ENCODE measurements around the gene FGF21. TPM values are rescaled to one million over a fixed set of nuclear protein-coding genes. Genes with fewer than 3 reads are reported as not detected.

Gene FGF21
- total and polyA plus RNA-seq, 2 donors (not counting 3 experiments of a cell fraction or from before 2014, with no cell fraction given), result not detected

DNA sequence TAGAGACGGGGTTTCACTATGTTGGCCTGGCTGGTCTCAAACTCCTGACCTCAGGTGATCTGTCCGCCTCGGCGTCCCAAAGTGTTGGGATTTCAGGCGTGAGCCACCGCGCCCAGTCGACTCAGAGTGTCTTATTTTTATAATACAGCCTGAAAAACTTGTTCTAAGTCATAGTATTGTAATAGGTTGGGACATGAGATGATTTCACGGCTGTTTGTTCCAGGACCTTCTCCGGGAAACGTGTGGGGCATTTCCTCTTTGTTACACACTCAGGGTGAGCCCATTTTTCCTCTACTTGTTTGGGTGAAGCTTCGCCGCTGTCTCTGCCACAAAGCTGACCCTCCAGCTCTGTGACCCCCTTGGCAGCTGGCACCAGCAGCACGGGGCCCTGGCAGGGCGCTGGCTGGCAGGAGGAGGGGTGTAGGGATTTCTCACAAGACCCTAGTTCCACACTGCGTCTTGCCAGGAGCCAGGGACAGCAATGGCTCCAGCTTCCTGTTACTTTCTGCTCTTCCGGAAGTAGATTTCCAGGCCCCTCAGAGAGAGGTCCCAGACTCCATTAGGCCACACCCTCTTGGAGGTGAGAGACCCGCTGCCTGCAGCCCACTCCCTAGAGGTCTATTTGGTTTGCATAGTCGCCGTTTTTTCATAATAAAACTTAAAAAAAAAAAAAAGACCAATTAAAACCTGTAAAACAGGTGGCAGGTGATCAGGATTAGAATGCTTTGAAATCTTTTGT, 15.6 kb downstream of the FGF21 start:
- FAIRE-seq (no peak), DNase-seq (ENCODE audit: low read depth, low spot score) (no peak)
- Histone ChIP-seq H3K9me3 (replicated peaks; ENCODE audit: control insufficient read depth, insufficient read depth, low read length) (no peaks in the 10 kb centered on the region), H3K4me3 (replicated peaks in 1 of 3; ENCODE audit: insufficient read depth in 1 of 3, low read depth in 1 of 3, low read length in 3 of 3) (no peak overlapping the region), H3K9ac (replicated peaks; ENCODE audit: extremely low read depth, insufficient read depth, low read length) (no peak overlapping the region), H3K4me1 (ENCODE audit: control insufficient read depth, extremely low read depth, insufficient read depth, low read length) (no peaks in the 10 kb centered on the region), H3K27me3 (ENCODE audit: control insufficient read depth in 2 of 2, insufficient read depth in 2 of 2, low read length in 2 of 2) (no peaks in the 10 kb centered on the region), H2AFZ (ENCODE audit: low read depth, low read length) (peak overlapping the region; percentile 54), H3K79me2 (ENCODE audit: control insufficient read depth, insufficient read depth, low read length) (no peaks in the 10 kb centered on the region), H3K27ac (ENCODE audit: insufficient read depth, low read depth, low read length) (no peak overlapping the region), H3K36me3 (ENCODE audit: control insufficient read depth in 2 of 2, extremely low read depth in 1 of 2, insufficient read depth in 2 of 2, low read length in 2 of 2) (no peaks in the 10 kb centered on the region), H3K9me1 (replicated peaks; ENCODE audit: control insufficient read depth, extremely low read depth, insufficient read depth, low read length) (no peaks in the 10 kb centered on the region), H4K20me1 (replicated peaks; ENCODE audit: control insufficient read depth, extremely low read depth, insufficient read depth, low read length) (no peaks in the 10 kb centered on the region), H3K4me2 (ENCODE audit: insufficient read depth, low read length) (no peak overlapping the region)
- BruUV-seq (replicated peaks), result no TSS peak
- dilution Hi-C loops (cut with MboI; ENCODE audit: extremely low pct_ligation_motif_present, low sequenced_read_pairs), result no loop called here
- POLR2A ChIA-PET, result no interaction called here
- intact Hi-C loops (cut with micrococcal nuclease), result no loop called here
- CTCF ChIA-PET, result interaction anchor here (1.4 to 1.7 kb wide), 2 partner anchors 18 to 72 kb away, joined by 4 to 5 read pairs; no protein-coding TSS in a partner anchor
- TF ChIP-seq FOS (IDR thresholded peaks at IDR 0.05; ENCODE audit: borderline replicate concordance, insufficient read depth, low read length), result no peak
- TF ChIP-seq, protein P1, sequence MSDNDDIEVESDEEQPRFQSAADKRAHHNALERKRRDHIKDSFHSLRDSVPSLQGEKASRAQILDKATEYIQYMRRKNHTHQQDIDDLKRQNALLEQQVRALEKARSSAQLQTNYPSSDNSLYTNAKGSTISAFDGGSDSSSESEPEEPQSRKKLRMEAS (IDR thresholded peaks at IDR 0.05; ENCODE audit: insufficient read depth, insufficient read length), result no peak
- TF ChIP-seq, protein P2, sequence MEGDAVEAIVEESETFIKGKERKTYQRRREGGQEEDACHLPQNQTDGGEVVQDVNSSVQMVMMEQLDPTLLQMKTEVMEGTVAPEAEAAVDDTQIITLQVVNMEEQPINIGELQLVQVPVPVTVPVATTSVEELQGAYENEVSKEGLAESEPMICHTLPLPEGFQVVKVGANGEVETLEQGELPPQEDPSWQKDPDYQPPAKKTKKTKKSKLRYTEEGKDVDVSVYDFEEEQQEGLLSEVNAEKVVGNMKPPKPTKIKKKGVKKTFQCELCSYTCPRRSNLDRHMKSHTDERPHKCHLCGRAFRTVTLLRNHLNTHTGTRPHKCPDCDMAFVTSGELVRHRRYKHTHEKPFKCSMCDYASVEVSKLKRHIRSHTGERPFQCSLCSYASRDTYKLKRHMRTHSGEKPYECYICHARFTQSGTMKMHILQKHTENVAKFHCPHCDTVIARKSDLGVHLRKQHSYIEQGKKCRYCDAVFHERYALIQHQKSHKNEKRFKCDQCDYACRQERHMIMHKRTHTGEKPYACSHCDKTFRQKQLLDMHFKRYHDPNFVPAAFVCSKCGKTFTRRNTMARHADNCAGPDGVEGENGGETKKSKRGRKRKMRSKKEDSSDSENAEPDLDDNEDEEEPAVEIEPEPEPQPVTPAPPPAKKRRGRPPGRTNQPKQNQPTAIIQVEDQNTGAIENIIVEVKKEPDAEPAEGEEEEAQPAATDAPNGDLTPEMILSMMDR (IDR thresholded peaks at IDR 0.05; ENCODE audit: extremely low read depth in 1 of 2, insufficient read depth in 1 of 2, low read depth in 1 of 2, low read length in 2 of 2), result no peak
- no peak for TF ChIP-seq EZH2 (IDR thresholded peaks at IDR 0.05; ENCODE audit: borderline replicate concordance, low read depth, low read length, severe bottlenecking)
- TF ChIP-seq POLR2AphosphoS5 (IDR thresholded peaks at IDR 0.05; ENCODE audit: insufficient read depth, low read depth, low read length), result no peak
- TF ChIP-seq GATA2 (IDR thresholded peaks at IDR 0.05; ENCODE audit: insufficient read depth, insufficient read length, low read depth, low read length), result no peak
- no peak for TF ChIP-seq POLR2A (IDR thresholded peaks at IDR 0.05; ENCODE audit: low read depth, low read length)
- no peak for TF ChIP-seq MYC (IDR thresholded peaks at IDR 0.05; ENCODE audit: low read depth, low read length)
- TF ChIP-seq JUN (IDR thresholded peaks at IDR 0.05; ENCODE audit: borderline replicate concordance, insufficient read depth, insufficient read length, low read depth), result no peak
